ENCODE data around the gene THOP1.

Gene THOP1

GRCh38 chr19:2785244-2785997, at the start of gene THOP1:
TSS of gene THOP1 (plus strand) at chr19:2785503. CDS start at chr19:2785663, 160 bp downstream.
- H3K9me3 ChIP-seq (ENCODE audit: control insufficient read depth, insufficient read depth, low read depth, low read length): no peaks in the 10 kb centered on the region
- peak within 1 kb of the TSS; percentile 84 for H3K9ac ChIP-seq (ENCODE audit: low read length)
- H3K27me3 ChIP-seq (ENCODE audit: control insufficient read depth, insufficient read depth, low read length): no peaks in the 10 kb centered on the region
- peaks cover 12% of the 10 kb centered on the region for H3K4me1 ChIP-seq (ENCODE audit: control insufficient read depth, insufficient read depth, low read length)
- H3K36me3 ChIP-seq (ENCODE audit: control insufficient read depth, insufficient read depth, low read length): peaks cover 21% of the 10 kb centered on the region
- H3K27ac ChIP-seq (ENCODE audit: low read depth, low read length): peak within 1 kb of the TSS; percentile 78; the same call in 1 of the 2 replicates
- peak within 1 kb of the TSS; percentile 95 for H3K4me3 ChIP-seq (ENCODE audit: low read depth, low read length)

GRCh38 chr19:2736550-2737190, 48.6 kb upstream of the THOP1 start:
- peaks cover 42% of the 10 kb centered on the region for H3K36me3 ChIP-seq (ENCODE audit: control insufficient read depth, insufficient read depth, low read length)
- H3K9me3 ChIP-seq (ENCODE audit: control insufficient read depth, insufficient read depth, low read depth, low read length): peaks cover 10% of the 10 kb centered on the region
- no peak overlapping the region for H3K4me3 ChIP-seq (ENCODE audit: low read depth, low read length)
- H3K9ac ChIP-seq (ENCODE audit: low read length): no peak overlapping the region
- H3K27me3 ChIP-seq (ENCODE audit: control insufficient read depth, insufficient read depth, low read length): peaks cover 3% of the 10 kb centered on the region; the same call in 1 of the 2 replicates
- peaks cover 3% of the 10 kb centered on the region; the same call in 1 of the 2 replicates for H3K4me1 ChIP-seq (ENCODE audit: control insufficient read depth, insufficient read depth, low read length)
- H3K27ac ChIP-seq (ENCODE audit: low read depth, low read length): no peak overlapping the region

GRCh38 chr19:2739602-2740313, 45.5 kb upstream of the THOP1 start, which contains the start of gene SLC39A3:
TSS of gene SLC39A3 (minus strand) at chr19:2740017. CDS start at chr19:2737257, 2,760 bp downstream.
- Histone ChIP-seq H3K4me1 (ENCODE audit: control insufficient read depth, insufficient read depth, low read length) (peaks cover 3% of the 10 kb centered on the region; the same call in 1 of the 2 replicates), H3K27ac (ENCODE audit: low read depth, low read length) (0 out of 2 replicates have a peak within 1 kb of the TSS, but pooled peaks have one; percentile 14), H3K9me3 (ENCODE audit: control insufficient read depth, insufficient read depth, low read depth, low read length) (peaks cover 10% of the 10 kb centered on the region), H3K36me3 (ENCODE audit: control insufficient read depth, insufficient read depth, low read length) (peaks cover 25% of the 10 kb centered on the region), H3K27me3 (ENCODE audit: control insufficient read depth, insufficient read depth, low read length) (peaks cover 11% of the 10 kb centered on the region), H3K9ac (ENCODE audit: low read length) (peak within 1 kb of the TSS; percentile 79), H3K4me3 (ENCODE audit: low read depth, low read length) (peak within 1 kb of the TSS; percentile 99)

- peaks cover 19% of the 10 kb centered on the region for H3K36me3 ChIP-seq (ENCODE audit: control insufficient read depth, insufficient read depth, low read length)
- H3K9ac ChIP-seq (ENCODE audit: low read length): no peak overlapping the region
- H3K9me3 ChIP-seq (ENCODE audit: control insufficient read depth, insufficient read depth, low read depth, low read length): peaks cover 10% of the 10 kb centered on the region
- peaks cover 3% of the 10 kb centered on the region; the same call in 1 of the 2 replicates for H3K4me1 ChIP-seq (ENCODE audit: control insufficient read depth, insufficient read depth, low read length)
- H3K27ac ChIP-seq (ENCODE audit: low read depth, low read length): no peak overlapping the region
- peaks cover 11% of the 10 kb centered on the region for H3K27me3 ChIP-seq (ENCODE audit: control insufficient read depth, insufficient read depth, low read length)
- 0 out of 2 replicates have a peak overlapping the region, but pooled peaks have one; percentile 20 for H3K4me3 ChIP-seq (ENCODE audit: low read depth, low read length)
These were observed 45.0 kb upstream of the THOP1 start for GRCh38 chr19:2740314-2740656.

- Histone ChIP-seq H3K4me3 (ENCODE audit: low read depth, low read length) (no peak overlapping the region), H3K9ac (ENCODE audit: low read length) (no peak overlapping the region), H3K9me3 (ENCODE audit: control insufficient read depth, insufficient read depth, low read depth, low read length) (no peaks in the 10 kb centered on the region), H3K27ac (ENCODE audit: low read depth, low read length) (no peak overlapping the region), H3K27me3 (ENCODE audit: control insufficient read depth, insufficient read depth, low read length) (peaks cover 11% of the 10 kb centered on the region), H3K36me3 (ENCODE audit: control insufficient read depth, insufficient read depth, low read length) (no peaks in the 10 kb centered on the region), H3K4me1 (ENCODE audit: control insufficient read depth, insufficient read depth, low read length) (peaks cover 3% of the 10 kb centered on the region; the same call in 1 of the 2 replicates)
These were observed 42.2 kb upstream of the THOP1 start for GRCh38 chr19:2743099-2743498.

GRCh38 chr19:2744113-2744512, 41.2 kb upstream of the THOP1 start:
- Histone ChIP-seq H3K9me3 (ENCODE audit: control insufficient read depth, insufficient read depth, low read depth, low read length) (no peaks in the 10 kb centered on the region), H3K4me3 (ENCODE audit: low read depth, low read length) (no peak overlapping the region), H3K9ac (ENCODE audit: low read length) (no peak overlapping the region), H3K36me3 (ENCODE audit: control insufficient read depth, insufficient read depth, low read length) (no peaks in the 10 kb centered on the region), H3K4me1 (ENCODE audit: control insufficient read depth, insufficient read depth, low read length) (peaks cover 2% of the 10 kb centered on the region; the same call in 1 of the 2 replicates), H3K27me3 (ENCODE audit: control insufficient read depth, insufficient read depth, low read length) (peaks cover 11% of the 10 kb centered on the region), H3K27ac (ENCODE audit: low read depth, low read length) (no peak overlapping the region)

GRCh38 chr19:2747349-2747748, 38.0 kb upstream of the THOP1 start:
- no peak overlapping the region for H3K27ac ChIP-seq (ENCODE audit: low read depth, low read length)
- H3K9ac ChIP-seq (ENCODE audit: low read length): no peak overlapping the region
- peaks cover 8% of the 10 kb centered on the region for H3K27me3 ChIP-seq (ENCODE audit: control insufficient read depth, insufficient read depth, low read length)
- no peaks in the 10 kb centered on the region for H3K4me1 ChIP-seq (ENCODE audit: control insufficient read depth, insufficient read depth, low read length)
- no peaks in the 10 kb centered on the region for H3K36me3 ChIP-seq (ENCODE audit: control insufficient read depth, insufficient read depth, low read length)
- no peaks in the 10 kb centered on the region for H3K9me3 ChIP-seq (ENCODE audit: control insufficient read depth, insufficient read depth, low read depth, low read length)
- H3K4me3 ChIP-seq (ENCODE audit: low read depth, low read length): no peak overlapping the region

GRCh38 chr19:2750808-2751437, 34.4 kb upstream of the THOP1 start:
- Histone ChIP-seq H3K36me3 (ENCODE audit: control insufficient read depth, insufficient read depth, low read length) (peaks cover 32% of the 10 kb centered on the region), H3K27ac (ENCODE audit: low read depth, low read length) (no peak overlapping the region), H3K27me3 (ENCODE audit: control insufficient read depth, insufficient read depth, low read length) (no peaks in the 10 kb centered on the region; the same call in 1 of the 2 replicates), H3K4me3 (ENCODE audit: low read depth, low read length) (no peak overlapping the region), H3K9ac (ENCODE audit: low read length) (no peak overlapping the region), H3K4me1 (ENCODE audit: control insufficient read depth, insufficient read depth, low read length) (no peaks in the 10 kb centered on the region), H3K9me3 (ENCODE audit: control insufficient read depth, insufficient read depth, low read depth, low read length) (no peaks in the 10 kb centered on the region)

- Histone ChIP-seq H3K9me3 (ENCODE audit: control insufficient read depth, insufficient read depth, low read depth, low read length) (no peaks in the 10 kb centered on the region), H3K4me1 (ENCODE audit: control insufficient read depth, insufficient read depth, low read length) (no peaks in the 10 kb centered on the region), H3K4me3 (ENCODE audit: low read depth, low read length) (no peak overlapping the region), H3K27ac (ENCODE audit: low read depth, low read length) (no peak overlapping the region), H3K9ac (ENCODE audit: low read length) (no peak overlapping the region), H3K36me3 (ENCODE audit: control insufficient read depth, insufficient read depth, low read length) (peaks cover 37% of the 10 kb centered on the region), H3K27me3 (ENCODE audit: control insufficient read depth, insufficient read depth, low read length) (no peaks in the 10 kb centered on the region; the same call in 1 of the 2 replicates)
These were observed 33.9 kb upstream of the THOP1 start for GRCh38 chr19:2751438-2751830.

- no peaks in the 10 kb centered on the region for H3K27me3 ChIP-seq (ENCODE audit: control insufficient read depth, insufficient read depth, low read length)
- H3K27ac ChIP-seq (ENCODE audit: low read depth, low read length): no peak overlapping the region
- H3K9me3 ChIP-seq (ENCODE audit: control insufficient read depth, insufficient read depth, low read depth, low read length): no peaks in the 10 kb centered on the region
- H3K4me3 ChIP-seq (ENCODE audit: low read depth, low read length): no peak overlapping the region
- peaks cover 68% of the 10 kb centered on the region for H3K36me3 ChIP-seq (ENCODE audit: control insufficient read depth, insufficient read depth, low read length)
- no peaks in the 10 kb centered on the region for H3K4me1 ChIP-seq (ENCODE audit: control insufficient read depth, insufficient read depth, low read length)
- H3K9ac ChIP-seq (ENCODE audit: low read length): no peak overlapping the region
These were observed 30.4 kb upstream of the THOP1 start for GRCh38 chr19:2754659-2755447.

Measured in HUES6 (cell line).